Measurements from ENCODE around the gene PRR20B. TPM values are rescaled to one million over a fixed set of nuclear protein-coding genes. Genes with fewer than 3 reads are reported as not detected.
"Not testable (repeated sequence)": the region's sequence is repeated elsewhere in the genome, so short reads cannot be mapped to it uniquely, and the experiment has no call there.

Gene PRR20B
- not detected for polyA plus RNA-seq (2013, experiment 1 of 2; ENCODE audit: insufficient read length)
- not detected for polyA plus RNA-seq (2013, experiment 2 of 2; ENCODE audit: insufficient read length)

DNA sequence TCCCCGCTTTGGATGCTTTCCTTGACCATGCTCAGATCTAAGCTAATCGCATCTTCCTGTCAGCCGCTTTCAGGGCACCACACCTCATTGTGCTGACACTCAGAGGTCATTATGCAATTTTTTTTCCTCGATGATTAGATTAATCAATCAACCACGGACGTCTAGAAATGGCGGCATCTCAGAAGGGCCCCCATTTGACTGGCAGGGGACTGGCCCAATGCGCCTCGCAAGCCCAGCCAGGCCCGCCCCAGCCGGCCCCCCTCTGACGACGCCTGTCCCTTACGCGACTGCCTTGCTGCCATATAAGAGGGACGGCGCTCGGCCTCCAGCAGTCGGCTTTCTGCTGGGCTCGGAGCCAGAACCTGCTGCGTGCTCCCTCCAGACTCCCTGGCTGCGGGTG, at the start of gene PRR20B:
Gene PRR20B, plus strand, starts transcription at position 301 of the 400 bp plus-strand sequence. CDS start 387 bp downstream, outside the sequence.
- DNase-seq: not testable (repeated sequence)

DNA sequence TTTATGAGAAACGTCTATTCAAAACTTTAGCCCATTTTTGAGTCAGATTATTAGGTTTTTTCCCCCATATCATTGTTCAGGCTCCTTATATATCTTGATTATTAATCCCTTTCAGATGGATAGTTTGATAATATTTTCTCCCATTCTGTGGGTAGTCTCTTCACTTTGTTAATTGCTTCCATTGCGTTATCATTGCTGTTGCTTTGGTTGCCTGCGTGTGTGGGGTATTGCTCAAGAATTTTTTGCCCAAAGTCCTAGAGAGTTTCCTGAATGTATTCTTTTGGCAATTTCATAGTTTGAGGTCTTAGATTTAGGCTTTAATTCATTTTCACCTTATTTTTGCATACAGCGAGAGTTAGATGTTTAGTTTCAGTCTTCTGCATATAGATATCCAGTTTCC, 32.3 kb upstream of the PRR20B start:
- DNase-seq: no peak

DNA sequence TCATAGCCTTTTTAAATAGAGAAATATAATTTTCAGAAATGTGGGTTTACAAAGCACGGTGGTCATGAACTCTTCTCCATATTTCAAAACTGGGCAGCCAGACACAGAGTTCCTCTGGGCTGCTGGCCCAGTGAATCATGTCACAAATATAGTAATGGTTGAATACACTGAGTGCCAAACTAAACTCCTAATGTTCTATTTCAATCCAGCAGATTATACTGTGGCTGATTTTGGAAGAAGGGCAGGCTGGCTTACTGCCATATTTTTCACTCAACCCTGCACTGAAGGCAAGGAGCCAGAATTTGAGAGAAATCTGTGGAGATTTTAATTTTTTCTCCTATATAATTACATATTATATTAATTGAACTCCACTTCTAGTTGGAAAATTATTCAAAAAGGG, 23.6 kb upstream of the PRR20B start:
- no peak for DNase-seq

GRCh38 chr13:57128909-57129308, 18.4 kb upstream of the PRR20B start:
- no peak for DNase-seq

DNA sequence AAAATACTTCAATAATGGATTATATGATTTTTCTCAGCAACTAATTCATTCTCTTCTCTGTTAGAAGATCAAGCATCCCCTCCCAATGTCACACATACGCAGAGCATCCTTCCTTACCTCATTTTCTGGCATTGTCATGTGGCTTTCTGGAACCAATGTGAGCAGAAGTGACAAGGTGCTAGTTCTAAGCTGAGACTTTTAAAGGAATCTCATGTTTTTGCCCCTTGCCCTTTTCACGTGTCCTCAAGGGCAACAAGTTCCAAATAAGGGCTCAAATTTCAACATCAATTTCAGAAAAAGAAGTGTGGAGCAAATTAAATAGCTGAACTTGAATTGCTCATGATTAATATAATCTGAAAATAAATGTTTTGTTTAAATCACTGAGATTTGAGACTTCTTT, 11.2 kb upstream of the PRR20B start:
- DNase-seq: no peak

GRCh38 chr13:57137585-57137984, 9.7 kb upstream of the PRR20B start:
- no peak for DNase-seq

DNA sequence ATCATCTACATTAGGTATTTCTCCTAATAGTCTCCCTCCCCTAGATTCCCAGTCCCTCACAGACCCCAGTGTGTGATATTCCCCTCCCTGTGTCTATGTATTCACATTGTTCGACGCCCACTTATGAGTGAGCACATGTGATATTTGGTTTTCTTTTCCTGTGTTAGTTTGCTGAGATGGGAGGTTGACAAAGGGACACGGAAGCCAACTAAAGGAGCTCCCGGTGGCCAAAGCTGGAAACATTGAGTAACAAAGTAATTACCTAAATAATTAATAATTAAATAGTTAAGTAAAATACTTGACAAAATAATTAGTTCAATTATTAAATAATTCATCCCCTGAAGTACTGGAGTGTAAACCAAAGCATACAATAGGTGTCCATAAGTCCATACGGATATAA, 8.3 kb upstream of the PRR20B start:
- no peak for DNase-seq

- not testable (repeated sequence) for DNase-seq
These were observed 7.5 kb upstream of the PRR20B start for GRCh38 chr13:57139781-57140180.

- not testable (repeated sequence) for DNase-seq
These were observed 6.9 kb upstream of the PRR20B start, which contains the start of gene PRR20A for GRCh38 chr13:57140235-57140968. TSS of gene PRR20A (plus strand) at chr13:57140918. CDS start at chr13:57141305, 387 bp downstream.

GRCh38 chr13:57148106-57148505, 818 bp downstream of the PRR20B start:
- DNase-seq: not testable (repeated sequence)

GRCh38 chr13:57153761-57154160, 6.5 kb downstream of the PRR20B start, which contains the start of gene PRR20C:
TSS of gene PRR20C (plus strand) at chr13:57154061. CDS start at chr13:57154448, 387 bp downstream.
- DNase-seq: not testable (repeated sequence)

- DNase-seq: not testable (repeated sequence)
These were observed 13.0 kb downstream of the PRR20B start, which contains the start of gene PRR20D for GRCh38 chr13:57160332-57160731. TSS of gene PRR20D (plus strand) at chr13:57160632. CDS start at chr13:57161019, 387 bp downstream.

DNA sequence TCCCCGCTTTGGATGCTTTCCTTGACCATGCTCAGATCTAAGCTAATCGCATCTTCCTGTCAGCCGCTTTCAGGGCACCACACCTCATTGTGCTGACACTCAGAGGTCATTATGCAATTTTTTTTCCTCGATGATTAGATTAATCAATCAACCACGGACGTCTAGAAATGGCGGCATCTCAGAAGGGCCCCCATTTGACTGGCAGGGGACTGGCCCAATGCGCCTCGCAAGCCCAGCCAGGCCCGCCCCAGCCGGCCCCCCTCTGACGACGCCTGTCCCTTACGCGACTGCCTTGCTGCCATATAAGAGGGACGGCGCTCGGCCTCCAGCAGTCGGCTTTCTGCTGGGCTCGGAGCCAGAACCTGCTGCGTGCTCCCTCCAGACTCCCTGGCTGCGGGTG, 19.6 kb downstream of the PRR20B start, which contains the start of gene PRR20E:
Gene PRR20E, plus strand, starts transcription at position 301 of the 400 bp plus-strand sequence. CDS start 387 bp downstream, outside the sequence.
- not testable (repeated sequence) for DNase-seq

GRCh38 chr13:57191667-57192066, 44.4 kb downstream of the PRR20B start:
- no peak for DNase-seq
